NCI-H2107 treated with DMSO at 0.1 percent for 48 hours (cell line): ENCODE data around the gene AIF1L.

ENCODE experiments used
- DNase-seq: peaks from one replicate; lab custom pipeline; 2025; ENCODE audit not compliant: unreplicated experiment; lab: John Stamatoyannopoulos, UW

The AIF1L gene

DNA sequence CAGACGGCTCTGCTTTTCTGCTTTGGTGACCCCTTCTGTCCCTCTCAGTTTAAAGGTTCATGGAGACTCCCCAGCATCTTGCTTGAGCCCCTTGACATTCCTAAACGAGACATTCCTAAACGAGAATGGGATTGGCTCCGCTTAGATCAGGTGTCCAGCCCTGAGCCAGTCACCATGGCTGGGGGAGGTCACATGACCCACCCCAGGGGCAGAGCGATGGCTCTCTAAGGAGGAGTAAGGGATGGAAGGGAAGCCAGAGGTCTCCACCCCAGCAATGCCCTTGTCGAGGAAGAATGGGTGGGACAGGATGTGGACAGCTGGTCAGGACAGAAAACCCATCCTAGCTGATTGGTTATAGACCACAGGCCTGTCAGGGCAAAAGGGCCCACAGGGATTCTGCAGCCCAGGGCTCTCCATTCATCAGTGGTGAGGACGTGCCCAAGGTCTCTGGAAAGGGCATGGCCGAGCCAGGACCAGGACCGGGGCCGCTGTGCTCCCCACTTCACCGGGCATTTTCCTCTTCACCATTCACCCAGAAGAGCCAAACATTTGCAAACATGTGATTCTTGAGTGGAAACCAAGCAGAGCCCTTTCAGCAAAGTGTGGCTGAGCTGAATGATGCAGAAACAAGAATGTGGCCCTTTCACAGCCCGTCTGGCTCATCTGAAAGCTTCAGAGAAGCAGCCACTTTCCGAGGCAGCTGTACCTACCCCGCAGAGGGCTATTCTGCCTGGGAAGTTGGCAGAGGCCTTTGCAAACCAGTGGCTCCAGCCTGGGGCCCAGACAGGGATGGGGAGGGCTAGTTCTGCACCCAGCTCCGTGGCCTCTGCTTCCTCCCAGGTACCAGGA lies 19.8 kb upstream of the AIF1L start:
- DNase-seq, result no peak

DNA sequence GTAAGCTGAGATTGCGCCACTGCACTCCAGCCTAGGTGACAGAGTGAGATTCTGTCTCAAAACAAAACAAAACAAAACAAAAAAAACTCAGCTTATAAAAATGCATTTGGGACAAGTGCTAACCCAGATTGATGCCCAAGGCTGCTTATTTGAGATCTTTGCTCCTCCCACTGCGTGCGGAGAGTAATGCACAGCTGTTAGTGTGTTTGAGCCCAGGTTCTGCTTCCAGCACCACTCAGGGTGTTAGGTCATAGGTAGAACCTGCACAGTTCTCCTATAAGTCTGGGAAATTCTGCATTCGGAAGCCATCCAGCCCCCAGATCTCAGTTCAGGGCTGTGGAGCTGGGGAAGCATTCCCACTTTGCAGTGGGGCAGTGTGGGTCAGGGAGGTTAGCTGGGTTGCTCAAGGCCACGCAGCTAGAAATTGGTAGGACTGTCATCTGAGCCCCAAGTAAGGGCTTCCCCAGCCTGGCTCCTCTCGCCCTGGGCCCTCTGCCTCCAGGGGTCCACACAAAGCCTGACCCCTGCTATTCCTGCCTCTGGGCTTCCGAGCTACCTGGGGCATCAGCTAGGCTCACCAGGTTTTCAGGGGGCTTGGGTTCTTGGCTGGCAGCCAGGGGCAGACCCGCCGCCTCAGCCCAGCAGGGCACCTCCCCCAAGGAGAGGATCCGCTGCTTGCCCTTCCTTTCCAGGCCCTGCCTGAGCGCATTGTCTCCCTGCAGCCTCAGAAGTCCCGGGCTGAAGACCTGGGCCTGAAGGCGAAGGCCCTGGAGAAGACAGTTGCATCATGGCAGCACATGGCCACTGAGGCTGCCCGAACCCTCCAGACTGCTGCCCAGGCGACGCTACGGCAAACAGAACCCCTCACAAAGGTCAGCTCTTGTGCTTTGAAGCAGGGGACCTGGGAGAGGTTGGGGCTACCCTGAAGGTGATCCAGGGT lies 17.6 kb upstream of the AIF1L start:
- DNase-seq, result no peak

GRCh38 chr9:131080589-131080988 lies 15.7 kb upstream of the AIF1L start:
- DNase-seq, result no peak

DNA sequence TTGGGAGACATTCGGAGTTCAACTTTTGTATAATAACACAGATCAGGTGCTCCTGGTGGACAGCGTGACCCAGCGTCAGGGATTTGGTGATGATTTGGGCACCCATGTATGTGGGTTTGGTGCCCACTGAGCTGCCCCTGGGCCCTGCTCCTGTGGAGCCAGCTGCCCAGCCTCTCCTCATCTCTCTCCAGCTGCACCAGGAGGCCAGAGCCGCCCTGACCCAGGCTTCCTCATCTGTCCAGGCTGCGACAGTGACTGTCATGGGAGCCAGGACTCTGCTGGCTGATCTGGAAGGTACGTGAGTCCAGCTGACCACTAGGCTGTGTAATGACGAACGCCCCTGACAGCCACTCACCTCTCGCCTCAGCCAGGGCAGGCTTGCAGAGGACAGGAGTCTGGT lies 14.5 kb upstream of the AIF1L start:
- no peak for DNase-seq

GRCh38 chr9:131082774-131083512 lies 13.4 kb upstream of the AIF1L start:
- DNase-seq, result no peak

GRCh38 chr9:131084661-131085369 lies 11.5 kb upstream of the AIF1L start:
- no peak for DNase-seq

- no peak for DNase-seq
These were observed 10.8 kb upstream of the AIF1L start for GRCh38 chr9:131085370-131086122.

GRCh38 chr9:131087354-131087893 lies 8.9 kb upstream of the AIF1L start:
- peak; percentile 14 for DNase-seq

DNA sequence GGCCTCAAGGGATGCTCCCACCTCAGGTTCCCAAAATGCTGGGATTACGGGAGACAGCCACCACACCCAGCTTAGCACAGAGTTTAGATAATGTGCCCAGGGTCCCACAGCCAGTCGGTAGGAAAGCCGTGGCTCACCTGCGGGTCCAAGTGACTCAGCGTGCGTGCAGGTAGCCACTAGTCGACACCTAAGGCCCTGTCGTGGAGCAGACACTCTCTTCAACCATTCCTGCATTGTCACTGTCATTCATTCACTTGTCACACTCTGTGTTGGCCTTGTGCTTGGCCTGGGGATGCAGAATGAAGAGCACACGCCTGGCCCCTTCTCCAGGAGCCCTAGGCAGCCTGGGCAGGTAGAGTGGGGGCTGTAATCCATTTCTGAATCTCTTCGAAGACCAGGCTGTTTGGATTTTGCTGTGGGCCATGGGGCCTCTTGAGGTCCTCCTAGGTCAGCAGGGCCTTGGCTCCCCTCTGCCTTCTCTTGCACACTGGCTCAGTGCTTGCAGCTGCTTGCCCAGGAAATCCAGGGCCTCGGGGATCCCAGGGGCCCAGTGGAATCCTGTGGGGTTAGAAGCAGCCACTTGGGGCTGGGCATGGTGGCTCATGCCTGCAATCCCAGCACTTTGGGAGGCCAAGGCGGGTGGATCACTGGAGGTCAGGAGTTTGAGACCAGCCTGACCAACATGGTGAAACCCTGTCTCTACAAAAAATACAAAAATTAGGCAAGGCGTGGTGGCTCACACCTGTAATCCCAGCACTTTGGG lies 6.1 kb upstream of the AIF1L start:
- no peak for DNase-seq

GRCh38 chr9:131091352-131091992 lies 4.9 kb upstream of the AIF1L start:
- no peak for DNase-seq

DNA sequence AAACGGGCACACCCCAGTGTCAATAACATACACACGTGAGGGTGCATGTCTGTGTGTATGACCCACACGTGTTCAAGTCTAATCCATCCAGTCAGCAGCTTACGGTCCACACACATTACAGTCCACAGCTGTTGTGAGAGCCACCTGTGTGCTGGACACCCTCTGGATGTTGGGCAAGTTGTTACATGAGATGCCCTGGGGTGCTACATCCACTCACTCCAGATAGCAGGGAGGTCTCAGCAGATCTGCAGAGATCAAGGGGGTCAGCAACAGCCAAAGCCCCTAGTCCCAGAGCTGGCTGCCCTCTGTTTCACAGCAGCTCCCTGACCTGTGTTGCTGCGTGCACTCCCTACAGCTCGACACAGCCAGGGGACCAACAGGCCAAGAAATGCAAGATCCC lies 4.3 kb upstream of the AIF1L start:
- no peak for DNase-seq

GRCh38 chr9:131092548-131093440 lies 3.5 kb upstream of the AIF1L start:
- DNase-seq, result no peak

DNA sequence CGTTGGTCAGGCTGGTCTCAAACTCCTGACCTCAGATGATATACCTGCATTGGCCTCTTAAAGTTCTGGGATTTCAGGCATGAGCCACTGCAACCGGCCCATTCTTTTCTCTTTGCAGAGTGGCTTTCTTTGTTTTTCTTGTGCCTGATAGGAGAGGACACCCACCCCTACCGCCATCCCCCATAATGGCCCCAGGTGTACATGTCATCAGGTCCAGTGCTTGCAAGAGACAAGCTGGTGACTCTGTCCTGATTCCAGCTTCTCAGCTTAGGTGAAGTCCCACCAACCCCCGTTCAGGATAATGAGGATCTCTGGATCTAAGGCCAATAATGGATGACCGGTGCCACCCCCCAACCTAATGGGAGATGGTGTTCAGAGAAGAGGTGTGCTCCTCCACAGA lies 2.3 kb upstream of the AIF1L start:
- DNase-seq, result no peak

GRCh38 chr9:131094622-131095021 lies 1.7 kb upstream of the AIF1L start:
- DNase-seq, result no peak

DNA sequence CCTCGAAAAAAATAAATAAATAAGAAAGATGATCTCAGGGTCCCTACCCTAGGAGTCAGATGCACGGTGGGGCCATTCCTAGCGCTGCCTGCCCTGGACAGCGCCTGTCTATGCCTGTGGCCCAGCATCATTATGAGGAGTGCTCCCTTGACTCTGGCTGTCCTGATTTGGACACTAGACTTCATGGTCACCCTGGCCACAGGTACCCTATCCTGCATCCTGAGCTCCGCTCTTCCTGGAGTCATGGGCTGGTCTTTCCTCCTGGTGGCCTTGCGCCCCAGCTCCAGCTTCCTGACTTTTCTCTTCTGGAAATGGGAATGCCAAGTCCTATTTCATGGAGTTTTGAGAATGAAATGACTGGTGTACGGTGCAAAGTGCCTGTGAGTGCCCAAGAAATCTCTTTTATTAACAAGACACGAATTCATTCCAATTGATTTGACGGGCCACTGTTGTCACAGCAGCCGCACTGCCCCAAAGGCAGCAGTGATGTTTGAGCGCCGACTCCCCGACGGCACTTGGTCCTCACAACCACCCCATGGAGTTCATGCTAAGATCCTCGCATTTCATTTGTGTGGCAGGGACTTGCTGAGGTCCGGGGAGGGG lies 564 bp upstream of the AIF1L start:
- DNase-seq, result peak; percentile 6

GRCh38 chr9:131097126-131097947 lies 1.0 kb downstream of the AIF1L start:
- DNase-seq, result no peak
